OCI-LY1 (cell line): ENCODE measurements around the gene RCAN1.

Experiments used
- H2AFZ ChIP-seq: fragments of 200-600 bp; sonication (generic), shearing (Covaris generic); 2 replicates; pipeline ENCODE4 v1.6.0; 2014; ENCODE audit warnings: antibody characterized with exemption, mild to moderate bottlenecking, low read length
- H3F3A ChIP-seq: fragments of 200-600 bp; sonication (generic), shearing (Covaris generic); 2 replicates; pipeline ENCODE4 v1.6.0; 2014; ENCODE audit warnings: mild to moderate bottlenecking, antibody characterized with exemption, low read length, moderate library complexity; ENCODE audit not compliant: insufficient read depth
- H3K27ac ChIP-seq: fragments of 200-600 bp; sonication (generic); 2 replicates; pipeline ENCODE4 v1.5.1; 2014; ENCODE audit warnings: low read length, mixed run types, mild to moderate bottlenecking, low read depth; ENCODE audit not compliant: poor library complexity, severe bottlenecking
- H3K27me3 ChIP-seq: fragments of 200-600 bp; sonication (generic); 2 replicates; pipeline ENCODE4 v1.6.0; 2014; ENCODE audit warnings: antibody characterized with exemption, mild to moderate bottlenecking, low read length, moderate library complexity; ENCODE audit not compliant: insufficient read depth
- H3K36me3 ChIP-seq: fragments of 200-600 bp; sonication (generic); 2 replicates; pipeline ENCODE4 v1.6.1; 2014; ENCODE audit warnings: mild to moderate bottlenecking, antibody characterized with exemption, low read length, moderate library complexity, mixed read lengths; ENCODE audit not compliant: insufficient read depth
- H3K4me1 ChIP-seq: fragments of 200-600 bp; sonication (generic); 2 replicates; pipeline ENCODE4 v1.5.1; 2014; ENCODE audit warnings: mild to moderate bottlenecking, low read length, moderate library complexity; ENCODE audit not compliant: insufficient read depth, severe bottlenecking
- H3K4me2 ChIP-seq: fragments of 200-600 bp; sonication (generic), shearing (Covaris generic); 2 replicates; pipeline ENCODE4 v1.6.1; 2014; ENCODE audit warnings: low read length
- H3K4me3 ChIP-seq: fragments of 200-600 bp; sonication (generic); 2 replicates; pipeline ENCODE4 v1.5.1; 2014; ENCODE audit warnings: low read length, low read depth, mild to moderate bottlenecking, mixed read lengths; ENCODE audit not compliant: poor library complexity, severe bottlenecking
- H3K79me2 ChIP-seq: fragments of 200-600 bp; shearing (Covaris generic); 2 replicates; pipeline ENCODE4 v1.6.1; 2016; ENCODE audit warnings: mixed run types, low read length, mixed read lengths; ENCODE audit not compliant: insufficient read depth
- H3K9ac ChIP-seq: fragments of 200-600 bp; sonication (generic), shearing (Covaris generic); 2 replicates; pipeline ENCODE4 v1.6.1; 2014; ENCODE audit warnings: mild to moderate bottlenecking, low read length, mixed read lengths
- H3K9me2 ChIP-seq: fragments of 200-600 bp; sonication (generic), shearing (Covaris generic); 2 replicates; pipeline ENCODE4 v1.6.1; 2014; ENCODE audit warnings: low read depth, mild to moderate bottlenecking, low read length, mixed read lengths
- H3K9me3 ChIP-seq: fragments of 200-600 bp; shearing (Covaris generic); 2 replicates; pipeline ENCODE4 v1.6.1; 2014; ENCODE audit warnings: low read length, mixed read lengths
- H4K20me1 ChIP-seq: fragments of 200-600 bp; sonication (generic), shearing (Covaris generic); 2 replicates; pipeline ENCODE4 v1.6.0; 2016; ENCODE audit warnings: mild to moderate bottlenecking, low read length; ENCODE audit not compliant: insufficient read depth
- CTCF ChIP-seq: fragments of 200-600 bp; sonication (generic), shearing (Covaris generic); IDR thresholded peaks from 2 replicates; pipeline ENCODE4 v1.5.1; 2017; ENCODE audit warnings: mild to moderate bottlenecking, antibody characterized with exemption, low read length, moderate library complexity, mixed read lengths
- EZH2 ChIP-seq: fragments of 200-600 bp; sonication (generic), shearing (Covaris generic); IDR thresholded peaks from 2 replicates; pipeline ENCODE4 v1.8.0; 2017; ENCODE audit warnings: borderline replicate concordance, mixed run types, mild to moderate bottlenecking, antibody characterized with exemption, low read length, moderate library complexity, mixed read lengths

RCAN1 gene

GRCh38 chr21:34596561-34597271, 18.2 kb downstream of the RCAN1 start:
- no peak overlapping the region for H3K27ac ChIP-seq
- no peak overlapping the region for H2AFZ ChIP-seq
- no peaks in the 10 kb centered on the region for H3K27me3 ChIP-seq
- no peaks in the 10 kb centered on the region for H3K9me3 ChIP-seq
- no peak overlapping the region for H3K9ac ChIP-seq
- H3K9me2 ChIP-seq = no peaks in the 10 kb centered on the region
- no peaks in the 10 kb centered on the region for H3F3A ChIP-seq
- H4K20me1 ChIP-seq = no peaks in the 10 kb centered on the region; the same call in 1 of the 2 replicates
- no peaks in the 10 kb centered on the region for H3K36me3 ChIP-seq
- no peak overlapping the region for H3K4me3 ChIP-seq
- TF ChIP-seq EZH2 = no peak
- no peak for TF ChIP-seq CTCF
- H3K4me2 ChIP-seq = no peak overlapping the region
- H3K4me1 ChIP-seq = no peaks in the 10 kb centered on the region
- no peaks in the 10 kb centered on the region for H3K79me2 ChIP-seq

- no peak overlapping the region for H3K4me2 ChIP-seq
- no peak overlapping the region for H2AFZ ChIP-seq
- H3K9me3 ChIP-seq = no peaks in the 10 kb centered on the region
- no peak overlapping the region for H3K4me3 ChIP-seq
- H3K36me3 ChIP-seq = no peaks in the 10 kb centered on the region
- TF ChIP-seq CTCF (no peak), EZH2 (no peak)
- H3K4me1 ChIP-seq = no peaks in the 10 kb centered on the region
- no peak overlapping the region for H3K9ac ChIP-seq
- no peaks in the 10 kb centered on the region for H3K79me2 ChIP-seq
- no peak overlapping the region for H3K27ac ChIP-seq
- H4K20me1 ChIP-seq = no peaks in the 10 kb centered on the region; the same call in 1 of the 2 replicates
- no peaks in the 10 kb centered on the region for H3K9me2 ChIP-seq
- H3F3A ChIP-seq = no peaks in the 10 kb centered on the region
- no peaks in the 10 kb centered on the region for H3K27me3 ChIP-seq
These were observed 19.5 kb downstream of the RCAN1 start for GRCh38 chr21:34595457-34595856.

GRCh38 chr21:34594566-34595234, 20.2 kb downstream of the RCAN1 start:
- H3K9me2 ChIP-seq = no peaks in the 10 kb centered on the region
- no peaks in the 10 kb centered on the region for H3F3A ChIP-seq
- H3K27ac ChIP-seq = no peak overlapping the region
- H3K4me3 ChIP-seq = no peak overlapping the region
- no peaks in the 10 kb centered on the region for H3K27me3 ChIP-seq
- no peak overlapping the region for H2AFZ ChIP-seq
- no peak overlapping the region for H3K9ac ChIP-seq
- H3K79me2 ChIP-seq = no peaks in the 10 kb centered on the region
- no peak overlapping the region for H3K4me2 ChIP-seq
- TF ChIP-seq CTCF (no peak), EZH2 (no peak)
- no peaks in the 10 kb centered on the region for H3K4me1 ChIP-seq
- no peaks in the 10 kb centered on the region; the same call in 1 of the 2 replicates for H4K20me1 ChIP-seq
- H3K36me3 ChIP-seq = no peaks in the 10 kb centered on the region
- H3K9me3 ChIP-seq = no peaks in the 10 kb centered on the region
